AG04450 (cell line): ENCODE measurements around the gene SHISA4. TPM values are rescaled to one million over a fixed set of nuclear protein-coding genes. Genes with fewer than 3 reads are reported as not detected.

ENCODE experiments used
- CTCF ChIA-PET: fragments of 300-600, 350-600 bp; formaldehyde crosslinking; extraction: SDS; loops from one replicate; lab custom pipeline; 2022; ENCODE audit warnings: antibody characterized with exemption, inconsistent platforms; lab: Charles Lee
- POLR2A ChIA-PET: fragments of 350-600 bp; formaldehyde crosslinking; extraction: SDS; loops from one replicate; lab custom pipeline; 2021; ENCODE audit warnings: antibody characterized with exemption, inconsistent platforms; lab: Yijun Ruan, JAX
- DNase-seq: peaks from one replicate; pipeline ENCODE4 v3.0.0-alpha.2; 2011; ENCODE audit warnings: low read depth, low spot score
- H3K27ac ChIP-seq: one replicate; pipeline ENCODE4 v1.5.1; 2012; ENCODE audit warnings: low read depth, low read length, control low read depth
- H3K27me3 ChIP-seq: one replicate; pipeline ENCODE4 v1.6.0; 2012; ENCODE audit warnings: low read length; ENCODE audit not compliant: control insufficient read depth, insufficient read depth
- H3K4me3 ChIP-seq: 2 replicates; pipeline ENCODE4 v1.5.1; 2011; ENCODE audit warnings: mild to moderate bottlenecking, low read depth, low read length, control low read depth
- H3K9me3 ChIP-seq: 2 replicates; pipeline ENCODE4 v1.5.1; 2012; ENCODE audit warnings: low read length; ENCODE audit not compliant: control insufficient read depth, insufficient read depth
- CTCF ChIP-seq: IDR thresholded peaks from 2 replicates; pipeline ENCODE4 v1.5.1; 2011; ENCODE audit warnings: low read depth, low read length, control low read depth, inconsistent platforms
- polyA plus RNA-seq: library from polyadenylated mRNA; depleted of rRNA; stranded (reverse); fragments of >200 nt; gene quantifications from 2 replicates; pipeline ENCODE4 v1.2.3, GENCODE V29; 2011

The SHISA4 gene
- polyA plus RNA-seq, 1 experiment: 24.4 TPM

- Histone ChIP-seq H3K9me3 (no peaks in the 10 kb centered on the region; the same call in 1 of the 2 replicates), H3K27ac (peak overlapping the region; percentile 2), H3K27me3 (no peaks in the 10 kb centered on the region), H3K4me3 (no peak overlapping the region)
- POLR2A ChIA-PET: interaction anchor here (1.0 kb wide), 1 partner anchor 55 kb away, joined by 4 read pairs; the partner anchor contains the start of gene LMOD1
- CTCF ChIA-PET: interaction anchor here (1.4 to 1.9 kb wide), 2 partner anchors 14 to 244 kb away, joined by 3 to 9 read pairs; no protein-coding TSS in a partner anchor
- no peak for TF ChIP-seq CTCF
- no peak for DNase-seq
Measured at GRCh38 chr1:201891451-201892045, 2.9 kb downstream of the SHISA4 start.

GRCh38 chr1:201892211-201892610 is 3.5 kb downstream of the SHISA4 start:
- DNase-seq: no peak
- H3K27me3 ChIP-seq: no peaks in the 10 kb centered on the region
- H3K27ac ChIP-seq: no peak overlapping the region
- no peak overlapping the region for H3K4me3 ChIP-seq
- ChIA-PET POLR2A (interaction anchor here (1.0 kb wide), 1 partner anchor 54 kb away, joined by 4 read pairs; the partner anchor contains the start of gene LMOD1), CTCF (interaction anchor here (1.4 to 9.3 kb wide), 3 partner anchors 14 to 243 kb away, joined by 3 to 225 read pairs (median 9); no protein-coding TSS in a partner anchor)
- TF ChIP-seq CTCF: no peak
- no peaks in the 10 kb centered on the region; the same call in 1 of the 2 replicates for H3K9me3 ChIP-seq

DNA sequence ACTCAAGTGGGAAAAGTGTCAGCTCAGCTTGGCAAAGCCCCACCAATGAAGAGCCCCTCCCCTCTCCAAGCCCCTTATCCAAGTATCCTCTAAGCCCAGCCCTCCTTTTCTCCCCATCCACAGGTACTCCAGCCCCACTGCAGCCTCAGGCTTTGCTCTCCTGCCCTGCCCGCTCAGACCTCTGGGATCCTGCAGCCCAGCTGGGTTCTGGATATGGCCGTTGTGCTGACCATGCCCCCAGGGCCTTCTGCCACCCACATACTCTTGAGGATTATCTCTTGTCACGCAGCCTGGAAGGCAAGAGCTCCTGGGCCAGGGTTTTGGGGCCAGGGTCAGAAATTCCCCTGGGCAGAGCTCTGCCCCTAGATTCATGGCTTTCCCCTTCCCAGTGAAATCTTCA is 4.7 kb downstream of the SHISA4 start:
- H3K4me3 ChIP-seq: no peak overlapping the region
- ChIA-PET POLR2A (interaction anchor here (1.5 kb wide), 1 partner anchor 53 kb away, joined by 7 read pairs; the partner anchor contains the start of gene LMOD1), CTCF (interaction anchor here (0.7 to 9.3 kb wide), 5 partner anchors 15 to 222 kb away, joined by 3 to 225 read pairs (median 3); partner anchors contain the start of gene LMOD1)
- H3K27ac ChIP-seq: no peak overlapping the region
- no peaks in the 10 kb centered on the region; the same call in 1 of the 2 replicates for H3K9me3 ChIP-seq
- no peak for DNase-seq
- H3K27me3 ChIP-seq: no peaks in the 10 kb centered on the region
- TF ChIP-seq CTCF: no peak

DNA sequence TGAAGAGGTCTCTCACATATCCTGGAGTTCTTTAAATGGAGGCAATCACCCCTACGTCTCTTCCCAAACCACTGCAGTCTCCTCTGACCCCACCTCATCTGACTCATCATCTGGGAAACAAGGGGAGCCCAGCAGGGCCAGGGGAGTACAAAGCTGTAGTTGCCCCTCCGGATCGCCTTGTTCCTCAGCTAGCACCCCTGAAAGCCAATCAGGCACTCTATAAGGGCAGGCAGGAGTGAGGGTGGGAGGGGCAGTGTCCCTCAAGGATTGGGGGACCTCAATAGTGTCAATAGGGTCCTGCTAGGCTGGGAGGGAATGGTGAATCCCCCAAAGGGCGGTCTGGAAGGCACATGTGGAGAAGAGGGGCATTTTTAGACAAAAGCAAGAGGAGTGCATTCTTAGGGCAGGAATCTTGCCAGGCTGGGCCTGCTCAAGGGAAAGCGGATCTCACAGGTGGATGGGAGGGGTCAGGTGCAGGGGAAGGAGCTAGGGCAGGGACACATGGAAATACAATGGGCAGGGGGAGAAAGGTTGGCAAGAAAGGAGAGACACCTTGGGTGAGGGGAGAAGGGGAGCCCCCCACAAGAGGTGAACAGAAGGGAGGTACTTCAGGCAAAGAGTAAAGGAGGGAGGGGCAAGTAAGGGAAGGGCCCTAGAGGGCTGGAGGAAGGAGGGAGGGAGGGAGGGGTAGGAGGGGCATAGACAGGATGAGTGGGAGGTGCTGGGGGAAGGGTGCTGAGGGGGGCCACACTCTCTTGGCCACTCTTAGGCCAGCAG is 5.8 kb downstream of the SHISA4 start:
- no peak for DNase-seq
- CTCF ChIA-PET: interaction anchor here (0.5 to 9.3 kb wide), 15 partner anchors 9 to 105 kb away, joined by 3 to 225 read pairs (median 15); partner anchors contain the start of genes LMOD1 and TIMM17A
- no peaks in the 10 kb centered on the region for H3K9me3 ChIP-seq
- H3K4me3 ChIP-seq: no peak overlapping the region
- no peak for TF ChIP-seq CTCF
- no peak overlapping the region for H3K27ac ChIP-seq
- H3K27me3 ChIP-seq: no peaks in the 10 kb centered on the region
- POLR2A ChIA-PET: interaction anchor here (0.6 to 2.5 kb wide), 4 partner anchors 22 to 61 kb away, joined by 3 to 10 read pairs (median 8); partner anchors contain the start of genes LMOD1 and TIMM17A
